Right ventricle myocardium superior (tissue), 1 donor: Measurements from ENCODE around the gene TCF7L2. TPM values are rescaled to one million over a fixed set of nuclear protein-coding genes. Genes with fewer than 3 reads are reported as not detected.

Experiments used
- ATAC-seq: fragments of 200-7000 bp; cut with Tn5 transposase; one replicate; pipeline ENCODE4 v1.9.1; 2020; ENCODE audit warnings: mild to moderate bottlenecking; ENCODE audit not compliant: poor library complexity
- DNase-seq: peaks from one replicate; pipeline ENCODE4 v3.0.0-alpha.2; 2020
- intact Hi-C: fragments of 100-400 bp; cut with DNase I; formaldehyde crosslinking; loops from one replicate; pipeline ENCODE4 v1.11.2; 2022
- total RNA-seq: library from RNA; stranded (reverse); fragmentation: NEBNext Ultra II Directional; extraction: Animal tissue kit (Norgen Biotek cat#: 25700); gene quantifications from one replicate; pipeline ENCODE4 v1.2.1, GENCODE V29; 2021
- donor health status: DM: no; HTN: yes; CAD: no; lungs with severe emphysema.

The TCF7L2 gene
- total RNA-seq, 1 donor from 2014 or later = 9.4 TPM

DNA sequence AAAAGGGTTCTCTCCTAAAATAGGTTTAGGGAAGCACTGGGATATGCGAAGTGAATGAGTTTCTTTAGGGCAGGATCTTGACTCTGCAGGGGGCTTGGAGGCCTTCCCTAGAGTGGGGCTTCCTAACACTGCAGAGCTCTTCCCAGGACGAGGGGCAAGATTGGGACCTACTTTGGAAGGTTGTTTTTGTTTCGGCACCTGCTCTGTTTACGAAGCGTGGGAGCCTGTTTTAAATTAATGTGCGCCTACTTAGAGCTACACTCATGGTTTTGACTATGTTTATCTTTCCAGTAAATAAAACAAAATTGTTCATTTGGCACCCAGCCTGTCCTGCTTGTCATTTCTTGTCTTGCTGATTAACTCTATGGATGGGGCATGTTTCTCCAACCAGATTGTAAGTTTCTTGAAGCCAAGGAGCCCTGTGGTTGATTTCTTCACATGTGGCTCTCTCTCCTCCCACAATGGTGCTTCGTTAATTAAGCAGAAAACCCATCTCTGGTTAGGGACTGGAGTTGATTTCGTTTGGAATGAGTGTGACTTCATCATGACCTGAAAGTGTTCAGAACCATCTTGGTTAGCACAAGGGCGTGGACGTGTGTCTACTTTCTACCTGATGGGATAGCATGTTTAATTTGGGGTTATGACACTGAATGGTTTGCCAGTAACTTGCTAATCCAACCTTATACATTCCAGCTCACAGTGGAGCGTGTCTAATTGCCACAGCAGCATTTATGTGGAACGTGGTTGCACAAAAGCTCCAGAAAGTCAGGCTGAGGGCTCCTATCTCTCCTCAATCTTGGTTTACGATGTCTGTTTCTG, 98.1 kb downstream of the TCF7L2 start:
- intact Hi-C loops = no loop called here
- DNase-seq = no peak
- no peak for ATAC-seq

- DNase-seq (no peak), ATAC-seq (no peak)
- intact Hi-C loops = loop anchor here (10.0 kb wide), 1 partner anchor 95 kb away; the partner anchor contains the start of gene TCF7L2
Observed at GRCh38 chr10:113049881-113050280, 99.8 kb downstream of the TCF7L2 start.

GRCh38 chr10:113052076-113052830, 102.2 kb downstream of the TCF7L2 start:
- intact Hi-C loops = loop anchor here (10.0 kb wide), 1 partner anchor 97 kb away; the partner anchor contains the start of gene TCF7L2
- ATAC-seq (peak; percentile 47), DNase-seq (no peak)

DNA sequence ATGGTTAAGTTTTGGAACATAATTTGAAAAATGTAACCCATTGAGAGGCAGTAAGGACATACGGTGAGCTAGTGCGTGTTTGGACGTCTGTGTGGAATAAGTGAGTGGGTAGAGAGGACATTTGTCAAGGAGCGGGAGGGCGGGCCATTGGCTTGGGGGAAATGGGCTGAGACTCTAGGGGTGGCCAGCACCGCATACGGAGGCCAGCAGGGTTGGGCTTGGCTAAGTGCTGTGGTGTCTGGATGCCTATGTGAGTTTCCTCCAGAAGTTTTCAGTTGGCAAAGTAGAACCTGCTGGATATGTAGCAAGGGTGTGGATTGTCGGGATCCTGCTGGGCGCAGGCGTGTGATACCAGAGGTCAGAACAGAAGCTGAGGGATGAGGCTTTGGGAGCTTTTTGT, 103.0 kb downstream of the TCF7L2 start:
- DNase-seq (peak; percentile 64), ATAC-seq (peak; percentile 26)
- intact Hi-C loops = loop anchor here (10.0 kb wide), 1 partner anchor 98 kb away; the partner anchor contains the start of gene TCF7L2

DNA sequence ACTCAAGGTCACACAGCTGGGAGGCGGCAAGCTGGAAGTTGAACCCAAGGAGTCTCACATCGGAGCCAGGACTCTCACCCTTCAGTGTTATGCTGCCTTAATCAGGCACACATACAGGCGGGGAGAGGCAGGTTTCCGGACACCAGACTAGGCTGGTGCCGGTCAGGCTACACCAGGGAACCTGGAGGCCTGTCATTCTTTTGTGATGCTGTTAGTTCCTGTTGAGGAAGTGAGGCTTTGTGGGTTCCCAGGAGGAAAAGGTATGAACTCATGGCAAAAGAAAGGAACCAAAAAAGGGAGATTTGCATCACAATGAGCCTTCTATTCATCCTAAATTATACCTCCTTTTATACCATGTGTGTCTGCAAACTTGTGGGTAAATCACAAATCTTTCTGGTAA, 103.8 kb downstream of the TCF7L2 start:
- intact Hi-C loops = loop anchor here (10.0 kb wide), 1 partner anchor 99 kb away; the partner anchor contains the start of gene TCF7L2

DNA sequence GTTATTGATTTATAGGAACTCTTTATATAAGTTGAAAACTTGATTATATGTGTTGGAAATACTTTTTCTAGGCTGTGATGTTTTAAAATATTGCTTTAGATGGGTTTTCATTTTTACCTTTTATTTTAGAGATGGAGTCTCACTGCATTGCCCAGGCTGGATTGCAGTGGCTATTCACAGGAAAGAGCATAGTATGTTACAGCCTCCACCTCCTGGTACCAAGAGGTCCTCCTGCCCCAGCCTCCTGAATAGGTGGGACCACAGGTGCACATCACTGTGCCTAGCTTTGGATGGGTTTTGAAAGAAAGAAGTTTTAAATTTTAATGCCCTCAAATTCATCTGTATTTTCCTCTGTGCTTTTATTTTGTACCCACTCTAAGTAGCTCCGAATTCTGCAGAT, 105.4 kb downstream of the TCF7L2 start:
- ATAC-seq = no peak
- DNase-seq = no peak
- intact Hi-C loops = loop anchor here (10.0 kb wide), 1 partner anchor 101 kb away; the partner anchor contains the start of gene TCF7L2

More for the DNA sequence above, 103.8 kb downstream of the TCF7L2 start:
- DNase-seq (no peak), ATAC-seq (no peak)

GRCh38 chr10:113056030-113056429, 106.0 kb downstream of the TCF7L2 start:
- no peak for ATAC-seq
- intact Hi-C loops = loop anchor here (10.0 kb wide), 1 partner anchor 101 kb away; the partner anchor contains the start of gene TCF7L2

GRCh38 chr10:113056441-113057021, 106.5 kb downstream of the TCF7L2 start:
- no peak for ATAC-seq

More at GRCh38 chr10:113056030-113056429, 106.0 kb downstream of the TCF7L2 start:
- DNase-seq = no peak

GRCh38 chr10:113057948-113058522, 108.0 kb downstream of the TCF7L2 start:
- intact Hi-C loops = loop anchor here (10.0 kb wide), 1 partner anchor 103 kb away; the partner anchor contains the start of gene TCF7L2
- no peak for ATAC-seq
- no peak for DNase-seq

More at GRCh38 chr10:113056441-113057021, 106.5 kb downstream of the TCF7L2 start:
- intact Hi-C loops = loop anchor here (10.0 kb wide), 1 partner anchor 102 kb away; the partner anchor contains the start of gene TCF7L2
- DNase-seq = no peak

DNA sequence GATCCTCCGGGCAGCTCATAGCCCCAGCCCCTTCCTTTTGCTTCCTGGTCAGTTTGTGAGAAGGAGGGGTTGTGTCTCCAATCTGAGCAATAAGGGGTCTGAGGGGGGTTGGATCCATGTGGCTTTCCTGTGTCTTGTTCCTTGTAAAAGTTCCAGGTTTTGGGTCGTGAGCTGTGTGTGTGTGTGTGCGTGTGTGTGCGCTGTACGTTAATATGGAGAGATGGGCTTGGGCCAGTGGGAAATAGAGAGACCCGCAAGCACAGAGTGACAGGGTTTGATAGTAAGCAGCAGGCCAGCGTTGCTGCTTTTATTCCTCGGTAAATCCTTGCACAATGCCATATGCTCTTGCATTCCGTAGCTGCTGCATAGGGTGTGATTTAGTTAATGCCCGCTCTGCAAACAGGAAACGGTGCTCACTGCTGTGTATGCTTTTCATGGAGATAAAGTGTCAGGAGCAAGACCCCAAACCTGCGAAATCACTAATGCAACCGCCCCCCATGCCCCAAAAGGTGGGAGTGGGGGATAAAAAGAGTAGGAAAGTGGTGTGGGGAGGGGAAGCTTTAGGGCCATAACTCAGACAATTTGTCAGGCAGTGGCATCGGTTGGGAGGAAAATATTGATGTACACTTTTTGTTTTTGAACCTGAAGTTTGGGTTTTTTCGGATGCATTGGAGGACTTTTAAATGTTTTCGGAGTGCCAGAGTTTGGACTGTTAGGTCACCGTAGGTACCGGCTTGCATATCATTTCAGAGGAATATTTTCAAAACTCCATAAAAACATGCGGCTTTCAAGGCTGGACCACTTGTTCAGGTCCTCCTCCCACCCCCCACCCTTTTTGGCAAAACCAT, 108.7 kb downstream of the TCF7L2 start:
- ATAC-seq (peak; percentile 41), DNase-seq (no peak)
- intact Hi-C loops = loop anchor here (10.0 kb wide), 1 partner anchor 104 kb away; the partner anchor contains the start of gene TCF7L2

DNA sequence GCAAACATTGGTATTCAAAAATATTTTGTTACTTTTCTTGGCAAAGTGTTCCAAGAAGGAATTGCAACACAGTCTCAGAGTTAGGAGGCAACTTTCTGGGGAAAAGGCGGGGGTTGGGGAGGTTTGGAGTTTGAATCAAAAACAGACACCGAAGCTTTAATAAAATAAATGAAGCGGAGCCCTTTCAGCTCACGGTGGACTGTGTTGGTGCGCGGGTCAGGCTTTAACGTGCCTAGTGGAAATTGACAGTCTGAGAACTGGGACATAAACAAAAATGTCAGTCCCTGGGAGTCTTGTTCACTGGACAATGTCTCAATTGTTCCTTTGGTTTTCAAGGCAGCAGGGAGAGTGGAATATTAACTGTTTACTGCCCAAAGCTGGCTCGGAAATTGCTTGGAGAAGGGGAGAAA, 109.3 kb downstream of the TCF7L2 start:
- intact Hi-C loops = loop anchor here (10.0 kb wide), 1 partner anchor 105 kb away; the partner anchor contains the start of gene TCF7L2
- DNase-seq (no peak), ATAC-seq (peak; percentile 51)

GRCh38 chr10:113060201-113061053, 110.4 kb downstream of the TCF7L2 start:
- DNase-seq = peak; percentile 86
- intact Hi-C loops = no loop called here
- ATAC-seq = peak; percentile 84

DNA sequence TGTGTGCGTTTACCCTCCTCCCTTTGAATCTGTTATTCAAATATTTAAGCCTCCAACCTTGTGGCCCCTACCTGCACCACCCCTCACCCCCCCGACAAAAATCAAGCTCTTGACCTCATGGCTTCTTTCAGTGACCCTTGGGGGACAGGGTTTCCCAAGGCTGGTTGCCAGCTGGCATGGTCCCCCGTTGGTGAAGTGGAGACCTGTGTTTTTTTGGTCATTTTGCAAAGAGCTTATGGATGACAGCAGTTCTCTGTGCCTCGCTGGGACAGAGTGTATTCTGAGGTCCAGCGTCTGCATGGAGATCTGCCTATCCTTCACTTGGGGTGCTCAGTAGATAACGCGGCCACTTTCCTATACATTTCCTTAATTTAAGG, 111.0 kb downstream of the TCF7L2 start:
- no peak for ATAC-seq
- intact Hi-C loops = no loop called here
- DNase-seq = no peak

- no peak for ATAC-seq
- intact Hi-C loops = no loop called here
- no peak for DNase-seq
Observed at GRCh38 chr10:113061557-113061956, 111.5 kb downstream of the TCF7L2 start.

GRCh38 chr10:113063043-113063967, 113.3 kb downstream of the TCF7L2 start:
- no peak for ATAC-seq
- DNase-seq = no peak
- intact Hi-C loops = no loop called here

DNA sequence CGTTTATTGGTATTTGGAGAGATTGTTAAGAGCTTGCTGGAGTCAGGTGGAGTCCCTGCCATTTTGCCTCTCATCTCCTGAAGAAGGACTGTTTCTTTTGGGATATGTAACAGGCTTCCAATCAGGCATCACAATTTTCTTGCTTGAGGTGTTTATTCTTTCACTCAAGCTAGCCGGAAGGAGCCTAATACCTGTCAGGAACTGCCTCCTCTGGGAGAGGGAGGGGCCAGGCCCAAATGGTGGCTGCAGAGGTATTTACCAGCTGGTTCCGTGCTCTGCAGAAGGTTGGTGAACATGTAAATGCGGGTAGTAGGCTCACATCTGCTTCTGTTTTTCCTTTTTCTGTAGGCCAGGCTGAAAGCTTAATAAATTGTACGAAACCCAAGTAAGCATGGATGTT, 114.0 kb downstream of the TCF7L2 start:
- no peak for ATAC-seq
- no peak for DNase-seq
- intact Hi-C loops = no loop called here
